PC-3 (cell line): ENCODE data around the gene TUBGCP6. TPM values are rescaled to one million over a fixed set of nuclear protein-coding genes. Genes with fewer than 3 reads are reported as not detected.
A peak's percentile ranks its signal among the peaks of the same experiment; 100 is the strongest.

Source experiments
- ATAC-seq: fragments of 200-7000 bp; cut with Tn5 transposase; 2 replicates; pipeline ENCODE4 v1.9.1; 2020; ENCODE audit warnings: mild to moderate bottlenecking, moderate library complexity
- BruUV-seq: library from RNA; stranded (reverse); fragments of 400-500 nt; replicated peaks from 2 replicates; lab custom pipeline; 2021; lab: Mats Ljungman, UMichigan
- CTCF ChIA-PET: fragments of 300-600 bp; sonication (Branson Sonifier 250); formaldehyde crosslinking; loops from one replicate; lab custom pipeline; 2022; ENCODE audit warnings: antibody characterized with exemption; lab: Charles Lee
- POLR2A ChIA-PET: fragments of 300-600 bp; sonication (Branson Sonifier 250); formaldehyde crosslinking; loops from one replicate; lab custom pipeline; 2022; ENCODE audit warnings: antibody characterized with exemption; ENCODE audit not compliant: unreplicated experiment; lab: Charles Lee
- DNase-seq: peaks from one replicate; pipeline ENCODE4 v3.0.0-alpha.2; 2015
- H2AFZ ChIP-seq: fragments of 300-600 bp; sonication (generic); 2 replicates; pipeline ENCODE4 v1.6.0; 2016; ENCODE audit warnings: antibody characterized with exemption, low read length
- H3F3A ChIP-seq: fragments of 300-600 bp; sonication (generic); one replicate; pipeline ENCODE4 v1.6.0; 2017; ENCODE audit warnings: antibody characterized with exemption, low read length, control low read depth, mild to moderate bottlenecking; ENCODE audit not compliant: unreplicated experiment
- H3K27ac ChIP-seq: fragments of 300-600 bp; sonication (generic); 2 replicates; pipeline ENCODE4 v1.5.1; 2016; ENCODE audit warnings: mild to moderate bottlenecking, low read length
- H3K27me3 ChIP-seq: fragments of 300-600 bp; sonication (generic); 2 replicates; pipeline ENCODE4 v1.6.1; 2016; ENCODE audit warnings: low read length, mixed read lengths
- H3K36me3 ChIP-seq: fragments of 300-600 bp; sonication (generic); 2 replicates; pipeline ENCODE4 v1.6.1; 2016; ENCODE audit warnings: low read depth, mixed run types, low read length, mixed read lengths
- H3K4me1 ChIP-seq: fragments of 300-600 bp; sonication (generic); 2 replicates; pipeline ENCODE4 v1.5.1; 2016; ENCODE audit warnings: low read length; ENCODE audit not compliant: insufficient read depth
- H3K4me2 ChIP-seq: fragments of 300-600 bp; sonication (generic); 2 replicates; pipeline ENCODE4 v1.6.0; 2016; ENCODE audit warnings: low read length
- H3K4me3 ChIP-seq: fragments of 300-600 bp; sonication (generic); 2 replicates; pipeline ENCODE4 v1.5.1; 2016; ENCODE audit warnings: mild to moderate bottlenecking, low read length, mixed read lengths
- H3K79me2 ChIP-seq: fragments of 300-600 bp; sonication (generic); 2 replicates; pipeline ENCODE4 v1.6.1; 2017; ENCODE audit warnings: low read length, mixed read lengths
- H3K9ac ChIP-seq: fragments of 300-600 bp; sonication (generic); 2 replicates; pipeline ENCODE4 v1.6.0; 2016; ENCODE audit warnings: mild to moderate bottlenecking, low read length
- H3K9me2 ChIP-seq: fragments of 300-600 bp; sonication (generic); replicated peaks from 2 replicates; pipeline ENCODE4 v1.6.1; 2016; ENCODE audit warnings: mixed run types, low read length, mixed read lengths
- H3K9me3 ChIP-seq: fragments of 300-600 bp; sonication (generic); 2 replicates; pipeline ENCODE4 v1.6.1; 2016; ENCODE audit warnings: low read length, mixed read lengths
- H4K20me1 ChIP-seq: fragments of 300-600 bp; sonication (generic); 2 replicates; pipeline ENCODE4 v1.6.1; 2016; ENCODE audit warnings: low read length, mixed read lengths
- CTCF ChIP-seq: fragments of 300-600 bp; sonication (generic); conservative IDR thresholded peaks from 2 replicates; pipeline ENCODE4 v1.5.1; 2017; ENCODE audit warnings: antibody characterized with exemption, low read depth, mild to moderate bottlenecking, low read length
- EZH2 ChIP-seq: fragments of 300-600 bp; sonication (generic); IDR thresholded peaks from one replicate; pipeline ENCODE4 v1.6.1; 2017; ENCODE audit warnings: antibody characterized with exemption, mild to moderate bottlenecking, low read length; ENCODE audit not compliant: unreplicated experiment
- EZH2phosphoT487 ChIP-seq: fragments of 300-600 bp; sonication (generic); IDR thresholded peaks from 2 replicates; pipeline ENCODE4 v1.6.1; 2018; ENCODE audit warnings: mild to moderate bottlenecking, antibody characterized with exemption, low read length, borderline replicate concordance
- intact Hi-C: fragments of 100-400 bp; cut with micrococcal nuclease; formaldehyde crosslinking; loops from 2 replicates; pipeline ENCODE4 v1.9.0; 2023
- total RNA-seq: library from RNA; depleted of rRNA; stranded (reverse); fragments of >200 nt; gene quantifications from 2 replicates; pipeline ENCODE4 v1.2.3, GENCODE V29; 2014

TUBGCP6 gene
- total RNA-seq, 1 experiment from 2014 or later: 32.1 TPM

GRCh38 chr22:50293441-50294318 is 48.9 kb upstream of the TUBGCP6 start:
- ATAC-seq (peak; percentile 85), DNase-seq (peak; percentile 71)
- no peaks in the 10 kb centered on the region for H3K27me3 ChIP-seq
- H3K36me3 ChIP-seq: no peaks in the 10 kb centered on the region
- CTCF ChIA-PET: interaction anchor here (1.0 kb wide), 1 partner anchor 11 kb away, joined by 3 read pairs; no protein-coding TSS in a partner anchor
- H3F3A ChIP-seq: no peaks in the 10 kb centered on the region
- peaks cover 20% of the 10 kb centered on the region for H3K4me1 ChIP-seq
- H4K20me1 ChIP-seq: no peaks in the 10 kb centered on the region; the same call in 1 of the 2 replicates
- H3K9me2 ChIP-seq: no peaks in the 10 kb centered on the region
- peak overlapping the region; percentile 54 for H3K27ac ChIP-seq
- POLR2A ChIA-PET: interaction anchor here (0.5 kb wide), 1 partner anchor 11 kb away, joined by 3 read pairs; no protein-coding TSS in a partner anchor
- peak overlapping the region; percentile 48 for H3K4me3 ChIP-seq
- BruUV-seq: no TSS peak
- no peak overlapping the region for H2AFZ ChIP-seq
- H3K9me3 ChIP-seq: no peaks in the 10 kb centered on the region
- no peak for TF ChIP-seq EZH2phosphoT487
- peaks cover 92% of the 10 kb centered on the region for H3K79me2 ChIP-seq
- intact Hi-C loops: no loop called here
- peak overlapping the region; percentile 40 for H3K9ac ChIP-seq
- peak overlapping the region; percentile 77 for H3K4me2 ChIP-seq

GRCh38 chr22:50292643-50293440 is 48.0 kb upstream of the TUBGCP6 start:
- Histone ChIP-seq H4K20me1 (no peaks in the 10 kb centered on the region; the same call in 1 of the 2 replicates), H3K79me2 (peaks cover 84% of the 10 kb centered on the region), H3K9ac (peak overlapping the region; percentile 40; the same call in 1 of the 2 replicates), H3K4me1 (peaks cover 20% of the 10 kb centered on the region), H3K27me3 (no peaks in the 10 kb centered on the region), H3F3A (no peaks in the 10 kb centered on the region), H3K4me2 (peak overlapping the region; percentile 77), H2AFZ (no peak overlapping the region), H3K9me3 (no peaks in the 10 kb centered on the region), H3K4me3 (peak overlapping the region; percentile 48), H3K36me3 (no peaks in the 10 kb centered on the region), H3K27ac (peak overlapping the region; percentile 54), H3K9me2 (no peaks in the 10 kb centered on the region)
- BruUV-seq: no TSS peak
- intact Hi-C loops: no loop called here
- POLR2A ChIA-PET: no interaction called here
- TF ChIP-seq EZH2phosphoT487 (no peak), CTCF (no peak), EZH2 (no peak)
- CTCF ChIA-PET: interaction anchor here (1.0 kb wide), 1 partner anchor 12 kb away, joined by 3 read pairs; no protein-coding TSS in a partner anchor
- no peak for ATAC-seq
- no peak for DNase-seq

- CTCF ChIA-PET: no interaction called here
- POLR2A ChIA-PET: no interaction called here
- H3K27me3 ChIP-seq: no peaks in the 10 kb centered on the region
- no peak overlapping the region for H3K4me2 ChIP-seq
- H3K27ac ChIP-seq: no peak overlapping the region
- H3K4me1 ChIP-seq: peaks cover 20% of the 10 kb centered on the region
- ATAC-seq (no peak), DNase-seq (no peak)
- no peaks in the 10 kb centered on the region for H3K36me3 ChIP-seq
- no peak overlapping the region for H3K4me3 ChIP-seq
- H3K9ac ChIP-seq: no peak overlapping the region
- no peak overlapping the region for H2AFZ ChIP-seq
- H4K20me1 ChIP-seq: no peaks in the 10 kb centered on the region
- H3F3A ChIP-seq: no peaks in the 10 kb centered on the region
- H3K79me2 ChIP-seq: peaks cover 57% of the 10 kb centered on the region
- H3K9me3 ChIP-seq: no peaks in the 10 kb centered on the region
- intact Hi-C loops: no loop called here
- no peaks in the 10 kb centered on the region for H3K9me2 ChIP-seq
- TF ChIP-seq EZH2 (no peak), CTCF (no peak), EZH2phosphoT487 (no peak)
- TSS peak; percentile 29 for BruUV-seq
These were observed 45.3 kb upstream of the TUBGCP6 start for GRCh38 chr22:50289942-50290630.
